SK-N-SH treated with all-trans-retinoic acid at 6 μM for 48 hours (cell line): ENCODE data around the gene PSPN.

Experiments used
- ATAC-seq: fragments of 200-7000 bp; cut with Tn5 transposase; 3 replicates; pipeline ENCODE4 v1.9.1; 2020; ENCODE audit warnings: mild to moderate bottlenecking, moderate library complexity
- ARNTL ChIP-seq: fragments of 450-650 bp; formaldehyde crosslinking; IDR thresholded peaks from 2 replicates; pipeline ENCODE4 v1.5.0; 2020; ENCODE audit warnings: low read depth, mild to moderate bottlenecking, moderate library complexity, borderline replicate concordance
- BACH2 ChIP-seq: fragments of 250-450 bp; sonication (Bioruptor Pico); IDR thresholded peaks from 2 replicates; pipeline ENCODE4 v1.9.0; 2021; ENCODE audit warnings: mild to moderate bottlenecking, borderline replicate concordance
- CSDC2 ChIP-seq: fragments of 250-450 bp; sonication (Bioruptor Pico); IDR thresholded peaks from 2 replicates; pipeline ENCODE4 v1.5.0; 2020; ENCODE audit warnings: mild to moderate bottlenecking, moderate library complexity
- ESRRG ChIP-seq: fragments of 250-450 bp; sonication (Bioruptor Pico); IDR thresholded peaks from 2 replicates; pipeline ENCODE4 v1.6.1; 2021; ENCODE audit warnings: mild to moderate bottlenecking
- GLIS3 ChIP-seq: fragments of 250-450 bp; sonication (Bioruptor Pico); IDR thresholded peaks from 2 replicates; pipeline ENCODE4 v1.5.0; 2020; ENCODE audit warnings: mild to moderate bottlenecking, moderate library complexity
- ISL1 ChIP-seq: fragments of 250-450 bp; sonication (Bioruptor Pico); IDR thresholded peaks from 2 replicates; pipeline ENCODE4 v2.1.2; 2022; ENCODE audit warnings: mild to moderate bottlenecking, moderate library complexity
- OSR1 ChIP-seq: fragments of 250-450 bp; sonication (Bioruptor Pico); IDR thresholded peaks from 2 replicates; pipeline ENCODE4 v1.8.0; 2022; ENCODE audit warnings: moderate library complexity, mild to moderate bottlenecking, inconsistent platforms
- PPARA ChIP-seq: fragments of 250-450 bp; sonication (Bioruptor Pico); IDR thresholded peaks from 2 replicates; pipeline ENCODE4 v1.5.0; 2020; ENCODE audit warnings: mild to moderate bottlenecking, borderline replicate concordance
- RARB ChIP-seq: fragments of 250-450 bp; sonication (Bioruptor Pico); IDR thresholded peaks from 2 replicates; pipeline ENCODE4 v1.8.0; 2021; ENCODE audit warnings: mild to moderate bottlenecking, moderate library complexity
- SNAI2 ChIP-seq: fragments of 250-450 bp; sonication (Bioruptor Pico); IDR thresholded peaks from 2 replicates; pipeline ENCODE4 v1.5.0; 2020; ENCODE audit warnings: mild to moderate bottlenecking, moderate library complexity
- TCF4 ChIP-seq: fragments of 250-450 bp; sonication (Bioruptor Pico); IDR thresholded peaks from 2 replicates; pipeline ENCODE4 v1.8.0; 2021; ENCODE audit warnings: mild to moderate bottlenecking, moderate library complexity, borderline replicate concordance
- TOX ChIP-seq: fragments of 250-450 bp; sonication (Bioruptor Pico); IDR thresholded peaks from 2 replicates; pipeline ENCODE4 v1.8.0; 2021; ENCODE audit warnings: mild to moderate bottlenecking, moderate library complexity, borderline replicate concordance
- TSHZ2 ChIP-seq: fragments of 250-450 bp; sonication (Bioruptor Pico); IDR thresholded peaks from 2 replicates; pipeline ENCODE4 v1.5.0; 2020; ENCODE audit warnings: mild to moderate bottlenecking, moderate library complexity
- ZC3H10 ChIP-seq: fragments of 250-450 bp; sonication (Bioruptor Pico); IDR thresholded peaks from 2 replicates; pipeline ENCODE4 v1.5.1; 2021; ENCODE audit warnings: mild to moderate bottlenecking, moderate library complexity
- ZFP30 ChIP-seq: fragments of 450-650 bp; formaldehyde crosslinking; IDR thresholded peaks from 2 replicates; pipeline ENCODE4 v1.5.0; 2022; ENCODE audit warnings: mild to moderate bottlenecking, moderate library complexity
- ZNF565 ChIP-seq: fragments of 450-650 bp; formaldehyde crosslinking; conservative IDR thresholded peaks from 2 replicates; pipeline ENCODE4 v1.5.0; 2020; ENCODE audit warnings: low read depth, mild to moderate bottlenecking, moderate library complexity
- ZNF8 ChIP-seq: fragments of 450-650 bp; formaldehyde crosslinking; IDR thresholded peaks from 2 replicates; pipeline ENCODE4 v1.5.0; 2020; ENCODE audit warnings: mild to moderate bottlenecking, moderate library complexity
- TF ChIP-seq, protein P1 (sequence below): fragments of 250-450 bp; sonication (Bioruptor Pico); IDR thresholded peaks from 2 replicates; pipeline ENCODE4 v1.8.0; 2021; ENCODE audit warnings: low read depth, mild to moderate bottlenecking, moderate library complexity, borderline replicate concordance
- TF ChIP-seq, protein P2 (sequence below): fragments of 250-450 bp; sonication (Bioruptor Pico); IDR thresholded peaks from 2 replicates; pipeline ENCODE4 v1.8.0; 2020; ENCODE audit warnings: mild to moderate bottlenecking, moderate library complexity, borderline replicate concordance
- TF ChIP-seq, protein P3 (sequence below): fragments of 250-450 bp; sonication (Bioruptor Pico); IDR thresholded peaks from 2 replicates; pipeline ENCODE4 v1.5.1; 2021; ENCODE audit warnings: mild to moderate bottlenecking, moderate library complexity

Gene PSPN

DNA sequence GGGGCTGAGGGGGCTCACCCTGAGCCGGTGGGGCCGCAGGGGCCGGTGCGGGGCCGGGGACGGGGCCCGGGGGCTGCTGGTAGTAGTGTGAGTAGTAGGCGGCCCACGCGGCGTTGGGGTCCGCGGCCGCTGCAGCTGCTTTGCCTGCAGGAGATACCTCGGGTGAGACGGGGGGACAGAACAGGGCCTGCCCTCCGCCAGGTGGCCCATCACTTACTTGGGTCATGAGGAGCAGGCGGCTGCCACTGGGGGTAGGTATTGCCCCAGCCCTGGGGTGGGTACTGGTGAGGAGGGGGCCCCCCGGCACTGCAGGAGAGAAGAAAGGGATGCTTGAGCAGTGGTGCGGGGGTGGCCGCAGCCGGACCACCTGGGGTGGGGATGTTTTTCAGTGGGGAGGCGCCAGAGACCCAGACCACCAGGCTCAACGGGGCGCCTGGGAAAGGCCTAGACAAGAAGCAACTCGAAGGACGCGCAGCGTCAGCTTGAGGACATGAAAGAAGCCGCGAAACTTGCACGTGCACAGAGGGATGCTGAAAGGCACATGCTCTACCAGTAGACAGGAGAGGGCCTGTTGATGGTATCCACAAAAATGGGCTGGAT, 40.0 kb upstream of the PSPN start:
- ATAC-seq, result no peak

GRCh38 chr19:6414793-6415590, 39.3 kb upstream of the PSPN start:
- no peak for ATAC-seq
- TF ChIP-seq ZNF8 (CRISPR knock-in tag) (no peak), ESRRG (no peak), ISL1 (CRISPR knock-in tag) (no peak), ZC3H10 (CRISPR knock-in tag) (no peak), OSR1 (CRISPR knock-in tag) (no peak), RARB (CRISPR knock-in tag) (no peak), PPARA (no peak), TOX (no peak), CSDC2 (CRISPR knock-in tag) (no peak), ZNF565 (CRISPR knock-in tag) (no peak), ARNTL (CRISPR knock-in tag) (no peak), TSHZ2 (CRISPR knock-in tag) (no peak), GLIS3 (no peak), ZFP30 (CRISPR knock-in tag) (no peak), SNAI2 (CRISPR knock-in tag) (no peak), BACH2 (CRISPR knock-in tag) (no peak), TCF4 (no peak)
- TF ChIP-seq, protein P1, sequence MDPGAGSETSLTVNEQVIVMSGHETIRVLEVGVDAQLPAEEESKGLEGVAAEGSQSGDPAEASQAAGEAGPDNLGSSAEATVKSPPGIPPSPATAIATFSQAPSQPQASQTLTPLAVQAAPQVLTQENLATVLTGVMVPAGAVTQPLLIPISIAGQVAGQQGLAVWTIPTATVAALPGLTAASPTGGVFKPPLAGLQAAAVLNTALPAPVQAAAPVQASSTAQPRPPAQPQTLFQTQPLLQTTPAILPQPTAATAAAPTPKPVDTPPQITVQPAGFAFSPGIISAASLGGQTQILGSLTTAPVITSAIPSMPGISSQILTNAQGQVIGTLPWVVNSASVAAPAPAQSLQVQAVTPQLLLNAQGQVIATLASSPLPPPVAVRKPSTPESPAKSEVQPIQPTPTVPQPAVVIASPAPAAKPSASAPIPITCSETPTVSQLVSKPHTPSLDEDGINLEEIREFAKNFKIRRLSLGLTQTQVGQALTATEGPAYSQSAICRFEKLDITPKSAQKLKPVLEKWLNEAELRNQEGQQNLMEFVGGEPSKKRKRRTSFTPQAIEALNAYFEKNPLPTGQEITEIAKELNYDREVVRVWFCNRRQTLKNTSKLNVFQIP (CRISPR knock-in tag), result no peak
- TF ChIP-seq, protein P2, sequence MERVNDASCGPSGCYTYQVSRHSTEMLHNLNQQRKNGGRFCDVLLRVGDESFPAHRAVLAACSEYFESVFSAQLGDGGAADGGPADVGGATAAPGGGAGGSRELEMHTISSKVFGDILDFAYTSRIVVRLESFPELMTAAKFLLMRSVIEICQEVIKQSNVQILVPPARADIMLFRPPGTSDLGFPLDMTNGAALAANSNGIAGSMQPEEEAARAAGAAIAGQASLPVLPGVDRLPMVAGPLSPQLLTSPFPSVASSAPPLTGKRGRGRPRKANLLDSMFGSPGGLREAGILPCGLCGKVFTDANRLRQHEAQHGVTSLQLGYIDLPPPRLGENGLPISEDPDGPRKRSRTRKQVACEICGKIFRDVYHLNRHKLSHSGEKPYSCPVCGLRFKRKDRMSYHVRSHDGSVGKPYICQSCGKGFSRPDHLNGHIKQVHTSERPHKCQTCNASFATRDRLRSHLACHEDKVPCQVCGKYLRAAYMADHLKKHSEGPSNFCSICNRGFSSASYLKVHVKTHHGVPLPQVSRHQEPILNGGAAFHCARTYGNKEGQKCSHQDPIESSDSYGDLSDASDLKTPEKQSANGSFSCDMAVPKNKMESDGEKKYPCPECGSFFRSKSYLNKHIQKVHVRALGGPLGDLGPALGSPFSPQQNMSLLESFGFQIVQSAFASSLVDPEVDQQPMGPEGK (CRISPR knock-in tag), result no peak

More for the DNA sequence above, 40.0 kb upstream of the PSPN start:
- TF ChIP-seq ZNF565 (CRISPR knock-in tag) (no peak), SNAI2 (CRISPR knock-in tag) (no peak), ZFP30 (CRISPR knock-in tag) (no peak), TOX (no peak), BACH2 (CRISPR knock-in tag) (no peak), TCF4 (no peak), CSDC2 (CRISPR knock-in tag) (no peak)
- TF ChIP-seq, protein P3, sequence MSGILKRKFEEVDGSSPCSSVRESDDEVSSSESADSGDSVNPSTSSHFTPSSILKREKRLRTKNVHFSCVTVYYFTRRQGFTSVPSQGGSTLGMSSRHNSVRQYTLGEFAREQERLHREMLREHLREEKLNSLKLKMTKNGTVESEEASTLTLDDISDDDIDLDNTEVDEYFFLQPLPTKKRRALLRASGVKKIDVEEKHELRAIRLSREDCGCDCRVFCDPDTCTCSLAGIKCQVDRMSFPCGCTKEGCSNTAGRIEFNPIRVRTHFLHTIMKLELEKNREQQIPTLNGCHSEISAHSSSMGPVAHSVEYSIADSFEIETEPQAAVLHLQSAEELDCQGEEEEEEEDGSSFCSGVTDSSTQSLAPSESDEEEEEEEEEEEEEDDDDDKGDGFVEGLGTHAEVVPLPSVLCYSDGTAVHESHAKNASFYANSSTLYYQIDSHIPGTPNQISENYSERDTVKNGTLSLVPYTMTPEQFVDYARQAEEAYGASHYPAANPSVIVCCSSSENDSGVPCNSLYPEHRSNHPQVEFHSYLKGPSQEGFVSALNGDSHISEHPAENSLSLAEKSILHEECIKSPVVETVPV, result no peak
- TF ChIP-seq, protein P1 (CRISPR knock-in tag), result no peak
- TF ChIP-seq, protein P2 (CRISPR knock-in tag), result no peak
